Measurements from ENCODE around the gene DYSF. TPM values are rescaled to one million over a fixed set of nuclear protein-coding genes. Genes with fewer than 3 reads are reported as not detected.

The DYSF gene
- total and polyA plus RNA-seq, 2 donors (not counting 1 experiment from before 2014, with no cell fraction given) = 0.17 to 0.43 TPM

GRCh38 chr2:71683666-71684065 lies 230.3 kb downstream of the DYSF start:
- Histone ChIP-seq H4K20me1 (ENCODE audit: control insufficient read depth, insufficient read depth, low read length, poor library complexity, severe bottlenecking) (no peaks in the 10 kb centered on the region), H3K27me3 (replicated peaks in 1 of 4; ENCODE audit: control extremely low read depth in 1 of 4, control insufficient read depth in 3 of 4, insufficient read depth in 4 of 4, low read length in 3 of 4) (peaks cover 0 to 2% (median 0%) of the 10 kb centered on the region in 4 experiments), H3K27ac (ENCODE audit: low read length in 2 of 2) (no peak overlapping the region), H3K79me2 (ENCODE audit: control insufficient read depth, insufficient read depth, low read length) (no peaks in the 10 kb centered on the region), H3K4me3 (ENCODE audit: control extremely low read depth in 1 of 5, extremely low read depth in 1 of 5, insufficient read depth in 1 of 5, low read depth in 2 of 5, low read length in 4 of 5) (no peak overlapping the region), H3K4me1 (ENCODE audit: control insufficient read depth in 2 of 2, insufficient read depth in 2 of 2, low read length in 2 of 2) (no peaks in the 10 kb centered on the region), H3K9me3 (ENCODE audit: control extremely low read depth in 1 of 3, control insufficient read depth in 2 of 3, insufficient read depth in 1 of 3, low read length in 2 of 3) (peaks cover 0 to 11% (median 1%) of the 10 kb centered on the region in 3 donors), H2AFZ (ENCODE audit: insufficient read depth, low read depth, low read length, poor library complexity, severe bottlenecking) (no peak overlapping the region), H3K4me2 (replicated peaks; ENCODE audit: low read depth, low read length, poor library complexity, severe bottlenecking) (no peak overlapping the region), H3K9ac (ENCODE audit: low read length) (no peak overlapping the region), H3K36me3 (replicated peaks in 1 of 2; ENCODE audit: control extremely low read depth in 1 of 2, control insufficient read depth in 1 of 2, extremely low read depth in 1 of 2, insufficient read depth in 2 of 2, low read length in 1 of 2) (no peaks in the 10 kb centered on the region)
- no peak for ATAC-seq (ENCODE audit: low read depth)
- H3K4me1 Mint-ChIP-seq = no peaks in the 10 kb centered on the region
- WGBS (ENCODE audit: insufficient coverage) = 100% methylated on average over 1 of the region's 1 CpG
- DNase-seq = no peak
- ChIA-PET CTCF (no interaction called here), POLR2A (no interaction called here)
- no peaks in the 10 kb centered on the region for H3K9me3 Mint-ChIP-seq (ENCODE audit: insufficient read depth)
- no peak for TF ChIP-seq EZH2 (IDR thresholded peaks at IDR 0.05; ENCODE audit: borderline replicate concordance, insufficient read depth, low read depth, low read length, poor library complexity, severe bottlenecking)
- no peak for TF ChIP-seq CTCF (IDR thresholded peaks at IDR 0.05)
- no peaks in the 10 kb centered on the region for H3K27me3 Mint-ChIP-seq
- H3K27ac Mint-ChIP-seq = no peak overlapping the region
- H3K4me3 Mint-ChIP-seq = no peak overlapping the region
- intact Hi-C loops (cut with micrococcal nuclease) = no loop called here

DNA sequence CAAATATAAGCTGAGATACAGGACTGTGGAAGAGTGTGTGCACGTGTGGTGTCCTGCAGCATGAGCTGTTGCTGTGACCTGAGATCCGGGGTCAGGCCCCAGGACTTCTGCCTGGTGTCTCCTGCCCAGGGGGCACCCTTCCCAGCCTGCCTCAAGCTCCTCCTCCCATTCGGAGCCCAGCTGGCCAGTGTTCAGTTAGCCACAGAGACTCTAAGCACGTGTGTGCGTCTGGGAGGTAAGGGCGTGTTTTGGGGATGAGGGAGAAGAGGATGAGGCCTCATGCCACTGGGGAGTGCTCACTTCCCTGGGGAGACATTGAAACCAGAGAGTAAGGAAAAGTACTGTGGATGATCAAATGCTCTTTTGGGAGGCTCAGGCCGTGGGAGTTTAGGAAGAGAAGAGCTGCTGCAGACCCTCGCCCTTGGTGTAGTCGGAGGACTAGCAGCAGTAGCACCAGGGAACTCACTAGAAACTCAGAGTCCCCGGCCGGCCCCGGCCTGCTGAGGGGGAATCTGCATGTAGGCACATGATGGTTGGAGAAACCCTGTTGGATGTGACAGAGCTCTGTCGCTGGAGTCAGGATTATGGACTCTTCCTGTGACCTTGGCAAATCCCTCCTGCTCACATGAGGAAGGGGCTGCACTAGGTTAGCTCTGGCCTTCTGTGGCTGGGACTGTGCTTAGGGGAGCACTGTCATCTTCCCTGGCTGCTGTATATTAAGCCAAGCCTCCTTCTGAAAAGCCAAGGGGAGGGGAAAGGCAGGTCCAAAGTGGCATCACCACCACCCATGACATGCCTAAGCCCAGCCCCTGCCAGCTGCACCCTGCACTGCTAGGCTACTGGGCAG lies 231.1 kb downstream of the DYSF start:
- H3K36me3 ChIP-seq (replicated peaks in 1 of 2; ENCODE audit: control extremely low read depth in 1 of 2, control insufficient read depth in 1 of 2, extremely low read depth in 1 of 2, insufficient read depth in 2 of 2, low read length in 1 of 2) = no peaks in the 10 kb centered on the region
- no peaks in the 10 kb centered on the region for H3K27me3 Mint-ChIP-seq
- no peak overlapping the region for H3K4me3 ChIP-seq (ENCODE audit: control extremely low read depth in 1 of 5, extremely low read depth in 1 of 5, insufficient read depth in 1 of 5, low read depth in 2 of 5, low read length in 4 of 5)
- CTCF ChIA-PET = no interaction called here
- H3K9me3 Mint-ChIP-seq (ENCODE audit: insufficient read depth) = no peaks in the 10 kb centered on the region
- H3K4me3 Mint-ChIP-seq = no peak overlapping the region
- H3K4me2 ChIP-seq (replicated peaks; ENCODE audit: low read depth, low read length, poor library complexity, severe bottlenecking) = no peak overlapping the region
- H3K79me2 ChIP-seq (ENCODE audit: control insufficient read depth, insufficient read depth, low read length) = no peaks in the 10 kb centered on the region
- no peaks in the 10 kb centered on the region for H3K4me1 Mint-ChIP-seq
- peaks cover 0 to 12% (median 1%) of the 10 kb centered on the region in 3 donors for H3K9me3 ChIP-seq (ENCODE audit: control extremely low read depth in 1 of 3, control insufficient read depth in 2 of 3, insufficient read depth in 1 of 3, low read length in 2 of 3)
- no peak overlapping the region for H3K27ac ChIP-seq (ENCODE audit: low read length in 2 of 2)
- H4K20me1 ChIP-seq (ENCODE audit: control insufficient read depth, insufficient read depth, low read length, poor library complexity, severe bottlenecking) = no peaks in the 10 kb centered on the region
- intact Hi-C loops (cut with micrococcal nuclease) = no loop called here
- no peaks in the 10 kb centered on the region for H3K4me1 ChIP-seq (ENCODE audit: control insufficient read depth in 2 of 2, insufficient read depth in 2 of 2, low read length in 2 of 2)
- H3K27ac Mint-ChIP-seq = no peak overlapping the region
- DNase-seq (no peak), ATAC-seq (ENCODE audit: low read depth) (no peak)
- H3K9ac ChIP-seq (ENCODE audit: low read length) = no peak overlapping the region
- WGBS (ENCODE audit: insufficient coverage) = 81% methylated on average over 12 of the region's 13 CpGs
- POLR2A ChIA-PET = no interaction called here
- no peak for TF ChIP-seq CTCF (IDR thresholded peaks at IDR 0.05)
- no peak for TF ChIP-seq EZH2 (IDR thresholded peaks at IDR 0.05; ENCODE audit: borderline replicate concordance, insufficient read depth, low read depth, low read length, poor library complexity, severe bottlenecking)
- H2AFZ ChIP-seq (ENCODE audit: insufficient read depth, low read depth, low read length, poor library complexity, severe bottlenecking) = no peak overlapping the region
- H3K27me3 ChIP-seq (replicated peaks in 1 of 4; ENCODE audit: control extremely low read depth in 1 of 4, control insufficient read depth in 3 of 4, insufficient read depth in 4 of 4, low read length in 3 of 4) = peaks cover 0 to 2% (median 0%) of the 10 kb centered on the region in 4 experiments

Data from B cell (primary cell).